HCT116 (cell line): ENCODE measurements around the gene AMOT. TPM values are rescaled to one million over a fixed set of nuclear protein-coding genes. Genes with fewer than 3 reads are reported as not detected.

ENCODE experiments used
- ATAC-seq: fragments of 200-7000 bp; cut with Tn5 transposase; 2 replicates; pipeline ENCODE4 v1.9.1; 2020; ENCODE audit warnings: mild to moderate bottlenecking, moderate library complexity
- BruUV-seq: library from RNA; stranded (reverse); fragments of 400-500 nt; replicated peaks from 2 replicates; lab custom pipeline; 2021; lab: Mats Ljungman, UMichigan
- CTCF ChIA-PET: fragments of 300-600 bp; sonication (Branson Sonifier 250); formaldehyde crosslinking; loops from one replicate; lab custom pipeline; 2021; ENCODE audit warnings: antibody characterized with exemption; lab: Charles Lee
- POLR2A ChIA-PET: fragments of 300-600, 350-600 bp; sonication (Branson Sonifier 250); formaldehyde crosslinking; loops from one replicate; lab custom pipeline; 2021; ENCODE audit warnings: antibody characterized with exemption; lab: Charles Lee
- RAD21 ChIA-PET, 2 experiments: fragments of 300-600 bp; sonication (Branson Sonifier 250); formaldehyde crosslinking; loops; one replicate each; lab custom pipeline; 2023; ENCODE audit warnings: low total read pairs in 2 of 2; ENCODE audit not compliant: uncharacterized antibody in 2 of 2, unreplicated experiment in 2 of 2, low non-redundant PET in 1 of 2; lab: Charles Lee
- DNase-seq: peaks from one replicate; pipeline ENCODE4 v3.0.0-alpha.2; 2010; ENCODE audit warnings: low read depth, low spot score
- H2AFZ ChIP-seq: fragments of 200-600 bp; shearing (Covaris generic), sonication (generic); 2 replicates; pipeline ENCODE4 v1.6.1; 2017; ENCODE audit warnings: low read depth, mixed run types, mixed read lengths, antibody characterized with exemption, low read length; ENCODE audit not compliant: poor library complexity, severe bottlenecking
- H3K27ac ChIP-seq: 2 replicates; pipeline ENCODE4 v1.5.1; 2012; ENCODE audit warnings: low read depth, low read length
- H3K27me3 ChIP-seq: fragments of 200-600 bp; sonication (generic); 2 replicates; pipeline ENCODE4 v1.6.1; 2016; ENCODE audit warnings: mixed run types, low read length, mixed read lengths; ENCODE audit not compliant: insufficient read depth
- H3K36me3 ChIP-seq, 2 experiments: fragments of 200-500 bp in 1 of 2; fragments of 200-600 bp in 1 of 2; sonication (Bioruptor generic) in 1 of 2; sonication (generic) in 1 of 2; 2 replicates each; pipeline versions ENCODE4 v1.5.1 to v1.6.1; 2014 to 2016; ENCODE audit warnings: low read length in 2 of 2, inconsistent platforms in 1 of 2, mixed read lengths in 1 of 2, mixed run types in 1 of 2; ENCODE audit not compliant: insufficient read depth in 2 of 2, control insufficient read depth in 1 of 2
- H3K4me1 ChIP-seq, 2 experiments: fragments of 200-600 bp in 1 of 2; sonication (generic) in 1 of 2; 2 replicates each; pipeline versions ENCODE4 v1.5.1 to v1.6.1; 2012 to 2017; ENCODE audit warnings: low read length in 2 of 2, inconsistent platforms in 1 of 2, mild to moderate bottlenecking in 1 of 2, mixed read lengths in 1 of 2, mixed run types in 1 of 2, moderate library complexity in 1 of 2; ENCODE audit not compliant: insufficient read depth in 2 of 2, control insufficient read depth in 1 of 2
- H3K4me2 ChIP-seq: fragments of 200-600 bp; sonication (generic); 2 replicates; pipeline ENCODE4 v1.6.1; 2017; ENCODE audit warnings: mixed run types, low read length, mixed read lengths
- H3K4me3 ChIP-seq, 2 experiments: fragments of 200-600 bp in 1 of 2; sonication (generic) in 1 of 2; replicated peaks in 1 of 2; 2 replicates each; pipeline ENCODE4 v1.5.1; 2011 to 2016; ENCODE audit warnings: low read length in 2 of 2, control low read depth in 1 of 2, low read depth in 1 of 2, mild to moderate bottlenecking in 1 of 2, mixed read lengths in 1 of 2, mixed run types in 1 of 2
- H3K79me2 ChIP-seq: fragments of 200-600 bp; sonication (generic); 2 replicates; pipeline ENCODE4 v1.6.1; 2017; ENCODE audit warnings: mild to moderate bottlenecking, mixed run types, low read length, moderate library complexity, mixed read lengths; ENCODE audit not compliant: insufficient read depth
- H3K9ac ChIP-seq: fragments of 200-600 bp; sonication (generic); 2 replicates; pipeline ENCODE4 v1.6.1; 2016; ENCODE audit warnings: low read length, mixed read lengths
- H3K9me2 ChIP-seq: fragments of 200-600 bp; sonication (generic), shearing (Covaris generic); 2 replicates; pipeline ENCODE4 v1.6.1; 2017; ENCODE audit warnings: mixed run types, mild to moderate bottlenecking, moderate library complexity; ENCODE audit not compliant: insufficient read depth
- H3K9me3 ChIP-seq, 2 experiments: fragments of 200-500 bp in 1 of 2; fragments of 200-600 bp in 1 of 2; sonication (Bioruptor generic) in 1 of 2; sonication (generic) in 1 of 2; 2 replicates each; pipeline ENCODE4 v1.6.1; 2014 to 2017; ENCODE audit warnings: low read length in 2 of 2, mixed read lengths in 2 of 2, inconsistent platforms in 1 of 2, low read depth in 1 of 2, mild to moderate bottlenecking in 1 of 2, mixed run types in 1 of 2, moderate library complexity in 1 of 2; ENCODE audit not compliant: control insufficient read depth in 1 of 2, insufficient read depth in 1 of 2
- H4K20me1 ChIP-seq: fragments of 200-600 bp; sonication (generic), shearing (Covaris generic); 2 replicates; pipeline ENCODE4 v1.6.1; 2017; ENCODE audit warnings: mixed run types, mild to moderate bottlenecking, moderate library complexity; ENCODE audit not compliant: insufficient read depth
- ATF3 ChIP-seq: IDR thresholded peaks from 2 replicates; pipeline ENCODE4 v1.6.1; 2012
- CBX3 ChIP-seq: IDR thresholded peaks from 2 replicates; pipeline ENCODE4 v1.6.1; 2012; ENCODE audit warnings: low read depth
- ELF1 ChIP-seq: IDR thresholded peaks from 2 replicates; pipeline ENCODE4 v1.6.1; 2012; ENCODE audit warnings: low read depth, borderline replicate concordance
- FOSL1 ChIP-seq: IDR thresholded peaks from 2 replicates; pipeline ENCODE4 v1.6.1; 2012; ENCODE audit warnings: low read depth
- MAX ChIP-seq: IDR thresholded peaks from 2 replicates; pipeline ENCODE4 v1.6.1; 2012
- REST ChIP-seq: IDR thresholded peaks from 2 replicates; pipeline ENCODE4 v1.6.1; 2012; ENCODE audit warnings: low read depth
- SRF ChIP-seq: IDR thresholded peaks from 2 replicates; pipeline ENCODE4 v1.6.1; 2012; ENCODE audit warnings: low read depth
- TCF7L2 ChIP-seq: IDR thresholded peaks from 2 replicates; pipeline ENCODE4 v1.7.0; 2011; ENCODE audit warnings: borderline replicate concordance, inconsistent platforms; ENCODE audit not compliant: insufficient read depth, insufficient read length; ENCODE audit errors: extremely low read depth
- ZBTB33 ChIP-seq: IDR thresholded peaks from 2 replicates; pipeline ENCODE4 v1.6.1; 2011; ENCODE audit warnings: mild to moderate bottlenecking, low read length, moderate library complexity; ENCODE audit not compliant: insufficient replicate concordance; ENCODE audit errors: extremely low read depth
- intact Hi-C: fragments of 100-400 bp; cut with micrococcal nuclease; formaldehyde crosslinking; loops from 2 replicates; pipeline ENCODE4 v1.10.0; 2022
- total RNA-seq: library from RNA; stranded (reverse); gene quantifications from one replicate; pipeline ENCODE4 v1.2.1, GENCODE V29; 2021; ENCODE audit not compliant: unreplicated experiment

Gene AMOT
- total RNA-seq, 1 experiment from 2014 or later = 7.7 TPM

- no TSS peak for BruUV-seq
- Histone ChIP-seq H3K4me2 (no peak overlapping the region), H4K20me1 (no peaks in the 10 kb centered on the region), H3K4me3 (no peak overlapping the region), H3K36me3 (no peaks in the 10 kb centered on the region), H3K4me1 (no peaks in the 10 kb centered on the region), H3K27ac (no peak overlapping the region), H3K27me3 (no peaks in the 10 kb centered on the region), H3K9ac (no peak overlapping the region), H3K9me2 (no peaks in the 10 kb centered on the region), H2AFZ (no peak overlapping the region), H3K9me3 (no peaks in the 10 kb centered on the region), H3K79me2 (no peaks in the 10 kb centered on the region)
- ChIA-PET RAD21 (no interaction called here), CTCF (no interaction called here), POLR2A (no interaction called here)
- DNase-seq (no peak), ATAC-seq (no peak)
- TF ChIP-seq TCF7L2 (no peak), ELF1 (no peak), ATF3 (no peak), REST (no peak), CBX3 (no peak), SRF (no peak), ZBTB33 (no peak), FOSL1 (no peak), MAX (no peak)
- intact Hi-C loops = no loop called here
Observed at GRCh38 chrX:112779139-112779538, 61.5 kb downstream of the AMOT start.
